H9 (cell line): ENCODE measurements around the gene SH3GL2. TPM values are rescaled to one million over a fixed set of nuclear protein-coding genes. Genes with fewer than 3 reads are reported as not detected.

Experiments used
- DNase-seq: peaks from one replicate; pipeline ENCODE4 v3.0.0-alpha.2; 2017
- H2AFZ ChIP-seq: one replicate; pipeline ENCODE4 v1.6.1; 2013; ENCODE audit warnings: mild to moderate bottlenecking, low read length, control low read depth, moderate library complexity
- H2AK5ac ChIP-seq: 2 replicates; pipeline ENCODE4 v1.6.1; 2013; ENCODE audit warnings: low read length, control low read depth, mixed read lengths; ENCODE audit not compliant: insufficient read length
- H2BK120ac ChIP-seq: one replicate; pipeline ENCODE4 v1.6.1; 2013; ENCODE audit warnings: low read depth, mild to moderate bottlenecking, low read length, control low read depth, inconsistent platforms; ENCODE audit not compliant: poor library complexity, severe bottlenecking
- H2BK12ac ChIP-seq: 2 replicates; pipeline ENCODE4 v1.6.1; 2013; ENCODE audit warnings: low read length, control low read depth, mixed read lengths, low read depth; ENCODE audit not compliant: insufficient read length
- H2BK15ac ChIP-seq: 2 replicates; pipeline ENCODE4 v1.6.1; 2013; ENCODE audit warnings: low read depth, low read length, control low read depth
- H2BK20ac ChIP-seq: one replicate; pipeline ENCODE4 v1.6.1; 2013; ENCODE audit warnings: low read depth, mild to moderate bottlenecking, low read length, control low read depth, inconsistent platforms; ENCODE audit not compliant: poor library complexity, severe bottlenecking
- H2BK5ac ChIP-seq: 2 replicates; pipeline ENCODE4 v1.6.1; 2013; ENCODE audit warnings: low read length, control low read depth, mixed read lengths; ENCODE audit not compliant: insufficient read length
- H3K14ac ChIP-seq: 2 replicates; pipeline ENCODE4 v1.6.1; 2013; ENCODE audit warnings: low read length, control low read depth; ENCODE audit not compliant: insufficient read depth
- H3K18ac ChIP-seq: 2 replicates; pipeline ENCODE4 v1.6.1; 2013; ENCODE audit warnings: low read depth, mild to moderate bottlenecking, mixed read lengths, low read length, control low read depth; ENCODE audit not compliant: insufficient read length
- H3K23ac ChIP-seq: 2 replicates; pipeline ENCODE4 v1.6.1; 2013; ENCODE audit warnings: low read length, control low read depth, mixed read lengths, low read depth; ENCODE audit not compliant: insufficient read length
- H3K23me2 ChIP-seq: 2 replicates; pipeline ENCODE4 v1.6.1; 2013; ENCODE audit warnings: low read depth, mild to moderate bottlenecking, mixed read lengths, low read length, control low read depth; ENCODE audit not compliant: insufficient read length, poor library complexity, severe bottlenecking
- H3K27ac ChIP-seq: 2 replicates; pipeline ENCODE4 v1.5.1; 2013; ENCODE audit warnings: low read length, control low read depth, mixed read lengths, low read depth; ENCODE audit not compliant: insufficient read length
- H3K27me3 ChIP-seq: 2 replicates; pipeline ENCODE4 v1.6.1; 2013; ENCODE audit warnings: low read length, control low read depth, inconsistent platforms; ENCODE audit not compliant: insufficient read depth
- H3K4ac ChIP-seq: 2 replicates; pipeline ENCODE4 v1.6.1; 2013; ENCODE audit warnings: low read depth, mild to moderate bottlenecking, control low read depth, inconsistent platforms, low read length, moderate library complexity
- H3K4me1 ChIP-seq: 2 replicates; pipeline ENCODE4 v1.6.1; 2013; ENCODE audit warnings: low read length, control low read depth, inconsistent platforms; ENCODE audit not compliant: insufficient read depth
- H3K4me2 ChIP-seq: 2 replicates; pipeline ENCODE4 v1.6.1; 2013; ENCODE audit warnings: low read length, control low read depth, mixed read lengths; ENCODE audit not compliant: insufficient read length, insufficient read depth
- H3K56ac ChIP-seq: 2 replicates; pipeline ENCODE4 v1.6.1; 2013; ENCODE audit warnings: low read depth, mild to moderate bottlenecking, mixed read lengths, low read length, control low read depth; ENCODE audit not compliant: insufficient read length
- H3K79me1 ChIP-seq: 2 replicates; pipeline ENCODE4 v1.6.1; 2013; ENCODE audit warnings: low read depth, mild to moderate bottlenecking, moderate library complexity, low read length, control low read depth, inconsistent platforms; ENCODE audit not compliant: insufficient read depth, poor library complexity, severe bottlenecking
- H3K79me2 ChIP-seq: 2 replicates; pipeline ENCODE4 v1.6.1; 2013; ENCODE audit warnings: low read length, control low read depth, inconsistent platforms; ENCODE audit not compliant: insufficient read depth
- H3K9ac ChIP-seq: 2 replicates; pipeline ENCODE4 v1.6.1; 2013; ENCODE audit warnings: low read length, control low read depth, mixed read lengths; ENCODE audit not compliant: insufficient read length; ENCODE audit errors: extremely low read depth
- H3K9me3 ChIP-seq: one replicate; pipeline ENCODE4 v1.6.1; 2013; ENCODE audit warnings: low read depth, low read length, inconsistent platforms; ENCODE audit not compliant: control insufficient read depth
- H3T11ph ChIP-seq: one replicate; pipeline ENCODE4 v1.6.1; 2013; ENCODE audit warnings: mild to moderate bottlenecking, low read length, control low read depth, inconsistent platforms
- H4K20me1 ChIP-seq: one replicate; pipeline ENCODE4 v1.6.1; 2013; ENCODE audit not compliant: control insufficient read depth, insufficient read length, insufficient read depth
- H4K5ac ChIP-seq: 2 replicates; pipeline ENCODE4 v1.6.1; 2013; ENCODE audit warnings: low read depth, mild to moderate bottlenecking, mixed read lengths, low read length, control low read depth; ENCODE audit not compliant: insufficient read length
- H4K8ac ChIP-seq: replicated peaks from 2 replicates; pipeline ENCODE4 v1.6.1; 2013; ENCODE audit warnings: low read length, control low read depth, mixed read lengths, low read depth; ENCODE audit not compliant: insufficient read length
- H4K91ac ChIP-seq: 2 replicates; pipeline ENCODE4 v1.6.1; 2013; ENCODE audit warnings: low read depth, mild to moderate bottlenecking, moderate library complexity, mixed read lengths, low read length, control low read depth; ENCODE audit not compliant: insufficient read length
- H3K27ac Mint-ChIP-seq, 3 experiments: 2 replicates in 2 of 3; 3 replicates in 1 of 3; pipeline ENCODE4 v1.8.0; 2020 to 2021; ENCODE audit warnings: mixed read lengths in 3 of 3, mild to moderate bottlenecking in 1 of 3, moderate library complexity in 1 of 3
- H3K27me3 Mint-ChIP-seq: 2 replicates; pipeline ENCODE4 v1.8.0; 2021; ENCODE audit warnings: low read depth, mild to moderate bottlenecking, moderate library complexity, mixed read lengths
- H3K36me3 Mint-ChIP-seq, 3 experiments: 2 replicates in 2 of 3; 3 replicates in 1 of 3; pipeline ENCODE4 v1.8.0; 2020 to 2021; ENCODE audit warnings: low read depth in 3 of 3, mixed read lengths in 3 of 3; ENCODE audit not compliant: insufficient read depth in 1 of 3
- H3K4me1 Mint-ChIP-seq, 2 experiments: 2 replicates each; pipeline ENCODE4 v1.8.0; 2020; ENCODE audit warnings: mixed read lengths in 2 of 2
- H3K4me3 Mint-ChIP-seq, 2 experiments: 2 replicates in 1 of 2; 3 replicates in 1 of 2; pipeline ENCODE4 v1.8.0; 2020 to 2021; ENCODE audit warnings: mild to moderate bottlenecking in 2 of 2, mixed read lengths in 2 of 2, moderate library complexity in 1 of 2
- H3K9me3 Mint-ChIP-seq, 2 experiments: 2 replicates in 1 of 2; 3 replicates in 1 of 2; pipeline ENCODE4 v1.8.0; 2020; ENCODE audit warnings: mild to moderate bottlenecking in 2 of 2, mixed read lengths in 2 of 2, moderate library complexity in 1 of 2
- WGBS: extraction: QIAGEN DNeasy Blood & Tissue Kit; methylation state at CpG from one replicate; pipeline ENCODE4 v1.1.7; 2013; ENCODE audit warnings: missing lambda C conversion rate, low lambda C conversion rate, mixed read lengths; ENCODE audit not compliant: insufficient read length; ENCODE audit errors: extremely low coverage; 5-methylcytosine and 5-hydroxymethylcytosine counted together
- total RNA-seq: library from RNA; stranded (reverse); gene quantifications from 2 replicates; pipeline ENCODE4 v1.2.1, GENCODE V29; 2021
- TF ChIP-seq, protein P1 (sequence below): fragments of 200-600 bp; sonication (generic); conservative IDR thresholded peaks from 3 replicates; pipeline ENCODE4 v1.8.0; 2021; ENCODE audit warnings: antibody characterized with exemption, mild to moderate bottlenecking

SH3GL2 gene
- total RNA-seq, 1 experiment from 2014 or later = 6.5 TPM

DNA sequence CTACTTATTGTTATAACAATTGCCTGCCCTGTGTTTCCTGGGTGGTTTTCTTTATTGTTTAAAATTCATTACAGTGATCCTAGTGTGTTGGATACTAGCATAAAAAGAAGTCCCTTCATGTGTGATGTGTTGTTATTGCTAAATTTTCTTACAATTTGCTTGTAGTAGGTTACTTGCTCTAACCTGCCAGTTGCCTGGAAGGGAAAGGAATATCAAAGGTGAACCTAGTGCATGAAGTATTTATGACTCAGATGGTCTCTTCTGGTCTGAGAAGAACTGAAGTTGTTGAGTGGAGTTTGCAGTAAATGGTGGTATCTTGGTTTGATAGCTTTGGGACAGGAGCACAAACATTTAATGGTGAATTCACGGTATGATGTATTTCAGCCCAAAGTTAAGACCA lies 58.0 kb downstream of the SH3GL2 start:
- no peak overlapping the region for H2AK5ac ChIP-seq
- no peak overlapping the region for H2BK20ac ChIP-seq
- no peaks in the 10 kb centered on the region for H3K79me1 ChIP-seq
- H3K4me1 ChIP-seq = no peaks in the 10 kb centered on the region
- no peak overlapping the region for H3K18ac ChIP-seq
- no peak overlapping the region for H2BK15ac ChIP-seq
- no peak overlapping the region for H4K8ac ChIP-seq
- no peak overlapping the region for H3K4me2 ChIP-seq
- no peak overlapping the region for H3K14ac ChIP-seq
- no peak overlapping the region for H3K56ac ChIP-seq
- H3K9ac ChIP-seq = no peak overlapping the region
- H3K4me1 Mint-ChIP-seq = no peaks in the 10 kb centered on the region
- TF ChIP-seq, protein P1, sequence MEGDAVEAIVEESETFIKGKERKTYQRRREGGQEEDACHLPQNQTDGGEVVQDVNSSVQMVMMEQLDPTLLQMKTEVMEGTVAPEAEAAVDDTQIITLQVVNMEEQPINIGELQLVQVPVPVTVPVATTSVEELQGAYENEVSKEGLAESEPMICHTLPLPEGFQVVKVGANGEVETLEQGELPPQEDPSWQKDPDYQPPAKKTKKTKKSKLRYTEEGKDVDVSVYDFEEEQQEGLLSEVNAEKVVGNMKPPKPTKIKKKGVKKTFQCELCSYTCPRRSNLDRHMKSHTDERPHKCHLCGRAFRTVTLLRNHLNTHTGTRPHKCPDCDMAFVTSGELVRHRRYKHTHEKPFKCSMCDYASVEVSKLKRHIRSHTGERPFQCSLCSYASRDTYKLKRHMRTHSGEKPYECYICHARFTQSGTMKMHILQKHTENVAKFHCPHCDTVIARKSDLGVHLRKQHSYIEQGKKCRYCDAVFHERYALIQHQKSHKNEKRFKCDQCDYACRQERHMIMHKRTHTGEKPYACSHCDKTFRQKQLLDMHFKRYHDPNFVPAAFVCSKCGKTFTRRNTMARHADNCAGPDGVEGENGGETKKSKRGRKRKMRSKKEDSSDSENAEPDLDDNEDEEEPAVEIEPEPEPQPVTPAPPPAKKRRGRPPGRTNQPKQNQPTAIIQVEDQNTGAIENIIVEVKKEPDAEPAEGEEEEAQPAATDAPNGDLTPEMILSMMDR = no peak
- no peak overlapping the region for H3K4me3 Mint-ChIP-seq
- no peaks in the 10 kb centered on the region for H3K79me2 ChIP-seq
- no peak overlapping the region for H3K27ac ChIP-seq
- no peak overlapping the region for H3K4ac ChIP-seq
- no peaks in the 10 kb centered on the region; the same call in 1 of the 2 replicates for H3K27me3 Mint-ChIP-seq
- H4K91ac ChIP-seq = no peak overlapping the region
- no peaks in the 10 kb centered on the region for H3K9me3 ChIP-seq
- no peak for DNase-seq
- H4K20me1 ChIP-seq = no peaks in the 10 kb centered on the region
- no peak overlapping the region for H4K5ac ChIP-seq
- no peak overlapping the region for H3T11ph ChIP-seq
- no peak overlapping the region for H2BK120ac ChIP-seq
- no peak overlapping the region for H3K27ac Mint-ChIP-seq
- no peak overlapping the region for H2BK5ac ChIP-seq
- H3K9me3 Mint-ChIP-seq = no peaks in the 10 kb centered on the region
- no peak overlapping the region for H2AFZ ChIP-seq
- no peaks in the 10 kb centered on the region for H3K27me3 ChIP-seq
- H3K23ac ChIP-seq = no peak overlapping the region
- no peaks in the 10 kb centered on the region for H3K36me3 Mint-ChIP-seq
- H2BK12ac ChIP-seq = no peak overlapping the region
- WGBS = no CpG with 5 or more reads among the region's 1 CpG
- H3K23me2 ChIP-seq = no peaks in the 10 kb centered on the region
